Measurements from ENCODE around the gene FOXJ3. TPM values are rescaled to one million over a fixed set of nuclear protein-coding genes. Genes with fewer than 3 reads are reported as not detected.

The FOXJ3 gene
- total RNA-seq, 2 donors from 2014 or later, result 67.3 to 79.4 TPM

GRCh38 chr1:42336978-42337377 is 1.9 kb upstream of the FOXJ3 start:
- WGBS, 2 experiments (ENCODE audit: insufficient coverage in 1 of 2, insufficient read length in 1 of 2), result 49 to 59% methylated on average over 6 of the region's 6 CpGs
- no peak overlapping the region for H3K4me3 ChIP-seq (ENCODE audit: low read length)
- H3K4me1 Mint-ChIP-seq, result peaks cover 65% of the 10 kb centered on the region

GRCh38 chr1:42335809-42336518 is 929 bp upstream of the FOXJ3 start:
- no peaks in the 10 kb centered on the region for H3K36me3 Mint-ChIP-seq (ENCODE audit: low read depth)
- 21 to 32% methylated on average over 4 to 9 of the region's 9 CpGs for WGBS, 2 experiments (ENCODE audit: insufficient coverage in 1 of 2, insufficient read length in 1 of 2)
- Histone ChIP-seq H3K27me3 (ENCODE audit: control insufficient read depth, insufficient read depth, low read length, poor library complexity, severe bottlenecking) (no peaks in the 10 kb centered on the region), H3K36me3 (ENCODE audit: control insufficient read depth, insufficient read depth, low read length) (no peaks in the 10 kb centered on the region), H3K27ac (ENCODE audit: low read depth, low read length) (peak overlapping the region; percentile 47), H3K4me3 (ENCODE audit: low read length) (peak overlapping the region; percentile 84), H3K4me1 (ENCODE audit: control insufficient read depth, insufficient read depth, low read length) (peaks cover 6% of the 10 kb centered on the region), H3K9me3 (ENCODE audit: control insufficient read depth, low read length) (no peaks in the 10 kb centered on the region), H3K9ac (ENCODE audit: extremely low read depth, low read length, poor library complexity, severe bottlenecking) (peak overlapping the region; percentile 96)
- H3K4me3 Mint-ChIP-seq, result peak overlapping the region; percentile 77
- TF ChIP-seq CTCF (conservative IDR thresholded peaks at IDR 0.05), result no peak
- H3K27me3 Mint-ChIP-seq (ENCODE audit: insufficient read depth), result no peaks in the 10 kb centered on the region
- no peak for DNase-seq
- H3K27ac Mint-ChIP-seq, result peak overlapping the region; percentile 79
- H3K4me1 Mint-ChIP-seq, result peaks cover 61% of the 10 kb centered on the region
- H3K9me3 Mint-ChIP-seq, result no peaks in the 10 kb centered on the region

More at GRCh38 chr1:42336978-42337377, 1.9 kb upstream of the FOXJ3 start:
- no peaks in the 10 kb centered on the region for H3K36me3 ChIP-seq (ENCODE audit: control insufficient read depth, insufficient read depth, low read length)
- peak overlapping the region; percentile 47 for H3K27ac ChIP-seq (ENCODE audit: low read depth, low read length)
- TF ChIP-seq CTCF (conservative IDR thresholded peaks at IDR 0.05), result no peak
- H3K9ac ChIP-seq (ENCODE audit: extremely low read depth, low read length, poor library complexity, severe bottlenecking), result peak overlapping the region; percentile 96
- Mint-ChIP-seq H3K27ac (peak overlapping the region; percentile 79), H3K27me3 (ENCODE audit: insufficient read depth) (no peaks in the 10 kb centered on the region), H3K36me3 (ENCODE audit: low read depth) (no peaks in the 10 kb centered on the region), H3K9me3 (no peaks in the 10 kb centered on the region), H3K4me3 (peak overlapping the region; percentile 77)
- H3K4me1 ChIP-seq (ENCODE audit: control insufficient read depth, insufficient read depth, low read length), result peaks cover 6% of the 10 kb centered on the region
- no peaks in the 10 kb centered on the region for H3K9me3 ChIP-seq (ENCODE audit: control insufficient read depth, low read length)
- DNase-seq, result peak; percentile 56
- no peaks in the 10 kb centered on the region for H3K27me3 ChIP-seq (ENCODE audit: control insufficient read depth, insufficient read depth, low read length, poor library complexity, severe bottlenecking)

GRCh38 chr1:42334240-42335049 is 590 bp downstream of the FOXJ3 start:
- peak overlapping the region; percentile 89 for H3K27ac ChIP-seq (ENCODE audit: low read depth, low read length)
- Mint-ChIP-seq H3K4me3 (peak overlapping the region; percentile 77), H3K27me3 (ENCODE audit: insufficient read depth) (no peaks in the 10 kb centered on the region), H3K4me1 (peaks cover 51% of the 10 kb centered on the region), H3K9me3 (no peaks in the 10 kb centered on the region), H3K36me3 (ENCODE audit: low read depth) (peaks cover 3% of the 10 kb centered on the region), H3K27ac (peak overlapping the region; percentile 90)
- H3K9ac ChIP-seq (ENCODE audit: extremely low read depth, low read length, poor library complexity, severe bottlenecking), result peak overlapping the region; percentile 96
- peak; percentile 14 for TF ChIP-seq CTCF (conservative IDR thresholded peaks at IDR 0.05)
- peak; percentile 85 for DNase-seq
- peaks cover 6% of the 10 kb centered on the region for H3K4me1 ChIP-seq (ENCODE audit: control insufficient read depth, insufficient read depth, low read length)
- no peaks in the 10 kb centered on the region for H3K9me3 ChIP-seq (ENCODE audit: control insufficient read depth, low read length)
- no peaks in the 10 kb centered on the region for H3K27me3 ChIP-seq (ENCODE audit: control insufficient read depth, insufficient read depth, low read length, poor library complexity, severe bottlenecking)
- no peaks in the 10 kb centered on the region for H3K36me3 ChIP-seq (ENCODE audit: control insufficient read depth, insufficient read depth, low read length)
- 0 to 2% methylated on average over 15 to 58 of the region's 58 CpGs for WGBS, 2 experiments (ENCODE audit: insufficient coverage in 1 of 2, insufficient read length in 1 of 2)
- peak overlapping the region; percentile 84 for H3K4me3 ChIP-seq (ENCODE audit: low read length)

All from endodermal cell (in vitro differentiated cells).